Effector memory CD4-positive, alpha-beta T cell (primary cell): ENCODE data around the gene ADPGK.
A peak's percentile ranks its signal among the peaks of the same experiment; 100 is the strongest.

Experiments
- DNase-seq, 3 donors: peaks; one replicate each; pipeline ENCODE4 v3.0.0-alpha.2; 2020
- H3K27ac ChIP-seq: 2 replicates; pipeline ENCODE4 v1.7.0; 2013; ENCODE audit warnings: mild to moderate bottlenecking, low read length, moderate library complexity; ENCODE audit not compliant: insufficient read depth, poor library complexity, severe bottlenecking
- H3K27me3 ChIP-seq: replicated peaks from 2 replicates; pipeline ENCODE4 v1.7.0; 2013; ENCODE audit warnings: mild to moderate bottlenecking, low read length; ENCODE audit not compliant: insufficient read depth, control insufficient read depth, poor library complexity, severe bottlenecking
- H3K36me3 ChIP-seq: 2 replicates; pipeline ENCODE4 v1.7.0; 2013; ENCODE audit warnings: mild to moderate bottlenecking, low read length, moderate library complexity; ENCODE audit not compliant: control insufficient read depth, insufficient read depth
- H3K4me1 ChIP-seq: 2 replicates; pipeline ENCODE4 v1.7.0; 2013; ENCODE audit warnings: low read length, mild to moderate bottlenecking; ENCODE audit not compliant: control insufficient read depth, insufficient read depth, poor library complexity, severe bottlenecking
- H3K4me3 ChIP-seq: 2 replicates; pipeline ENCODE4 v1.7.0; 2013; ENCODE audit warnings: low read length, low read depth, mild to moderate bottlenecking; ENCODE audit not compliant: insufficient read depth, poor library complexity, severe bottlenecking
- H3K9me3 ChIP-seq: 2 replicates; pipeline ENCODE4 v1.7.0; 2013; ENCODE audit warnings: mild to moderate bottlenecking, low read length, moderate library complexity; ENCODE audit not compliant: control insufficient read depth

The ADPGK gene

GRCh38 chr15:72782274-72783003 is 1.1 kb downstream of the ADPGK start:
- no peak for DNase-seq
- Histone ChIP-seq H3K9me3 (no peaks in the 10 kb centered on the region), H3K27me3 (no peaks in the 10 kb centered on the region), H3K36me3 (peaks cover 5% of the 10 kb centered on the region), H3K4me1 (peaks cover 25% of the 10 kb centered on the region), H3K27ac (peak overlapping the region; percentile 94), H3K4me3 (peak overlapping the region; percentile 90)

GRCh38 chr15:72781631-72782030 is 1.9 kb downstream of the ADPGK start:
- H3K4me3 ChIP-seq: no peak overlapping the region
- H3K9me3 ChIP-seq: no peaks in the 10 kb centered on the region
- no peak for DNase-seq
- no peaks in the 10 kb centered on the region for H3K27me3 ChIP-seq
- H3K27ac ChIP-seq: no peak overlapping the region
- peaks cover 25% of the 10 kb centered on the region for H3K4me1 ChIP-seq
- peaks cover 6% of the 10 kb centered on the region for H3K36me3 ChIP-seq

- DNase-seq: no peak
- H3K27me3 ChIP-seq: no peaks in the 10 kb centered on the region
- H3K9me3 ChIP-seq: no peaks in the 10 kb centered on the region
- no peak overlapping the region for H3K4me3 ChIP-seq
- no peak overlapping the region for H3K27ac ChIP-seq
- H3K36me3 ChIP-seq: peaks cover 24% of the 10 kb centered on the region
- H3K4me1 ChIP-seq: peaks cover 13% of the 10 kb centered on the region
Measured at GRCh38 chr15:72778796-72779195, 4.8 kb downstream of the ADPGK start.

- Histone ChIP-seq H3K9me3 (no peaks in the 10 kb centered on the region), H3K4me3 (no peak overlapping the region), H3K27me3 (no peaks in the 10 kb centered on the region), H3K36me3 (peaks cover 54% of the 10 kb centered on the region), H3K4me1 (peaks cover 3% of the 10 kb centered on the region), H3K27ac (no peak overlapping the region)
- DNase-seq: no peak
Measured at GRCh38 chr15:72774696-72775383, 8.7 kb downstream of the ADPGK start.

- Histone ChIP-seq H3K4me1 (peaks cover 3% of the 10 kb centered on the region), H3K9me3 (no peaks in the 10 kb centered on the region), H3K36me3 (peaks cover 77% of the 10 kb centered on the region), H3K27me3 (no peaks in the 10 kb centered on the region), H3K4me3 (no peak overlapping the region), H3K27ac (no peak overlapping the region)
- DNase-seq: no peak
Measured at GRCh38 chr15:72771329-72771725, 12.2 kb downstream of the ADPGK start.

GRCh38 chr15:72770673-72771328 is 12.8 kb downstream of the ADPGK start:
- no peak for DNase-seq
- H3K4me1 ChIP-seq: no peaks in the 10 kb centered on the region
- H3K9me3 ChIP-seq: no peaks in the 10 kb centered on the region
- H3K27me3 ChIP-seq: no peaks in the 10 kb centered on the region
- peaks cover 80% of the 10 kb centered on the region for H3K36me3 ChIP-seq
- H3K27ac ChIP-seq: no peak overlapping the region
- no peak overlapping the region for H3K4me3 ChIP-seq

GRCh38 chr15:72766780-72767179 is 16.8 kb downstream of the ADPGK start:
- no peaks in the 10 kb centered on the region for H3K4me1 ChIP-seq
- H3K4me3 ChIP-seq: no peak overlapping the region
- no peak for DNase-seq
- no peaks in the 10 kb centered on the region for H3K27me3 ChIP-seq
- H3K27ac ChIP-seq: no peak overlapping the region
- H3K36me3 ChIP-seq: peaks cover 52% of the 10 kb centered on the region
- H3K9me3 ChIP-seq: no peaks in the 10 kb centered on the region

- DNase-seq: no peak
- no peaks in the 10 kb centered on the region for H3K4me1 ChIP-seq
- peaks cover 45% of the 10 kb centered on the region for H3K36me3 ChIP-seq
- no peak overlapping the region for H3K4me3 ChIP-seq
- H3K9me3 ChIP-seq: no peaks in the 10 kb centered on the region
- no peaks in the 10 kb centered on the region for H3K27me3 ChIP-seq
- H3K27ac ChIP-seq: no peak overlapping the region
Measured at GRCh38 chr15:72766025-72766424, 17.5 kb downstream of the ADPGK start.

- Histone ChIP-seq H3K27ac (no peak overlapping the region), H3K9me3 (no peaks in the 10 kb centered on the region), H3K4me1 (no peaks in the 10 kb centered on the region), H3K36me3 (peaks cover 44% of the 10 kb centered on the region), H3K4me3 (no peak overlapping the region), H3K27me3 (no peaks in the 10 kb centered on the region)
- no peak for DNase-seq
Measured at GRCh38 chr15:72764656-72765055, 18.9 kb downstream of the ADPGK start.
